DMS53 treated with DMSO at 0.1 percent for 48 hours (cell line): ENCODE measurements around the gene ANO2.
"Not testable (repeated sequence)": the region's sequence is repeated elsewhere in the genome, so short reads cannot be mapped to it uniquely, and the experiment has no call there.

Source experiments
- DNase-seq: peaks from one replicate; lab custom pipeline; 2025; ENCODE audit not compliant: unreplicated experiment; lab: John Stamatoyannopoulos, UW

Gene ANO2

GRCh38 chr12:5830111-5830510 is 114.9 kb downstream of the ANO2 start:
- no peak for DNase-seq

GRCh38 chr12:5827591-5827990 is 117.5 kb downstream of the ANO2 start:
- DNase-seq, result no peak

GRCh38 chr12:5825761-5826160 is 119.3 kb downstream of the ANO2 start:
- DNase-seq, result not testable (repeated sequence)

- not testable (repeated sequence) for DNase-seq
Observed at GRCh38 chr12:5818877-5819276, 126.2 kb downstream of the ANO2 start.

GRCh38 chr12:5817246-5817645 is 127.8 kb downstream of the ANO2 start:
- DNase-seq, result no peak

GRCh38 chr12:5809586-5809985 is 135.5 kb downstream of the ANO2 start:
- no peak for DNase-seq

GRCh38 chr12:5808981-5809380 is 136.1 kb downstream of the ANO2 start:
- DNase-seq, result no peak

GRCh38 chr12:5807514-5808219 is 137.4 kb downstream of the ANO2 start:
- no peak for DNase-seq

- DNase-seq, result no peak
Observed at GRCh38 chr12:5807090-5807414, 138.0 kb downstream of the ANO2 start.

- DNase-seq, result no peak
Observed at GRCh38 chr12:5806371-5807089, 138.5 kb downstream of the ANO2 start.

- no peak for DNase-seq
Observed at GRCh38 chr12:5803532-5803931, 141.5 kb downstream of the ANO2 start.

GRCh38 chr12:5798242-5799015 is 146.6 kb downstream of the ANO2 start:
- no peak for DNase-seq

- DNase-seq, result no peak
Observed at GRCh38 chr12:5797661-5798060, 147.4 kb downstream of the ANO2 start.

GRCh38 chr12:5796959-5797225 is 148.2 kb downstream of the ANO2 start:
- no peak for DNase-seq

GRCh38 chr12:5796171-5796958 is 148.7 kb downstream of the ANO2 start:
- peak; percentile 44 for DNase-seq

GRCh38 chr12:5794156-5794555 is 150.9 kb downstream of the ANO2 start:
- no peak for DNase-seq

GRCh38 chr12:5792343-5792742 is 152.7 kb downstream of the ANO2 start:
- no peak for DNase-seq

GRCh38 chr12:5789469-5789968 is 155.5 kb downstream of the ANO2 start:
- no peak for DNase-seq

- no peak for DNase-seq
Observed at GRCh38 chr12:5787828-5788227, 157.2 kb downstream of the ANO2 start.

- no peak for DNase-seq
Observed at GRCh38 chr12:5785601-5786000, 159.5 kb downstream of the ANO2 start.

GRCh38 chr12:5784462-5785130 is 160.5 kb downstream of the ANO2 start:
- no peak for DNase-seq
